A549 (cell line): Measurements from ENCODE around the gene CHCHD2. TPM values are rescaled to one million over a fixed set of nuclear protein-coding genes. Genes with fewer than 3 reads are reported as not detected.
A peak's percentile ranks its signal among the peaks of the same experiment; 100 is the strongest.
"Not testable (repeated sequence)": the region's sequence is repeated elsewhere in the genome, so short reads cannot be mapped to it uniquely, and the experiment has no call there.

Experiments
- ATAC-seq, 2 experiments: fragments of 200-7000 bp in 1 of 2; fragments of >200 bp in 1 of 2; cut with Nextera tagmentation in 1 of 2; cut with Tn5 transposase in 1 of 2; 3 replicates each; pipeline versions ENCODE4 v1.8.0 to v1.9.1; 2018 to 2020; ENCODE audit warnings: mild to moderate bottlenecking in 1 of 2, moderate library complexity in 1 of 2
- CTCF ChIA-PET: fragments of 300-600 bp; sonication (Branson Sonifier 250); formaldehyde crosslinking; extraction: SDS; loops from one replicate; lab custom pipeline; 2021; ENCODE audit warnings: antibody characterized with exemption, inconsistent platforms; lab: Yijun Ruan, JAX
- POLR2A ChIA-PET: fragments of 350-600 bp; formaldehyde crosslinking; extraction: SDS; loops from one replicate; lab custom pipeline; 2021; ENCODE audit warnings: antibody characterized with exemption, inconsistent platforms; lab: Yijun Ruan, JAX
- DNase-seq, 2 experiments: peaks; one replicate each; pipeline versions ENCODE4 v3.0.0 to v3.0.0-alpha.2; 2011 to 2016; ENCODE audit warnings: low read depth in 1 of 2, low spot score in 1 of 2
- FAIRE-seq: peaks from 2 replicates; lab custom pipeline; 2011; peaks lifted over from hg19 to GRCh38; lab: Jason Lieb, UNC
- H3K27ac ChIP-seq, 2 experiments: fragments of >200 bp; sonication (Bioruptor Twin); formaldehyde crosslinking; 3 replicates each; pipeline ENCODE4 v1.5.1; 2016 to 2017
- H3K4me1 ChIP-seq: fragments of >200 bp; sonication (Bioruptor Twin); formaldehyde crosslinking; 3 replicates; pipeline ENCODE4 v1.6.1; 2016
- H3K4me2 ChIP-seq: fragments of >200 bp; sonication (Bioruptor Twin); formaldehyde crosslinking; 3 replicates; pipeline ENCODE4 v1.6.1; 2016
- H3K4me3 ChIP-seq: fragments of >200 bp; sonication (Bioruptor Twin); formaldehyde crosslinking; 3 replicates; pipeline ENCODE4 v1.5.1; 2016
- H3K9me3 ChIP-seq: fragments of >200 bp; sonication (Bioruptor Twin); formaldehyde crosslinking; 3 replicates; pipeline ENCODE4 v1.6.1; 2016
- CBX2 ChIP-seq: fragments of 200-600 bp; sonication (generic); IDR thresholded peaks from 2 replicates; pipeline ENCODE4 v1.6.1; 2016; ENCODE audit warnings: low read depth, mild to moderate bottlenecking, borderline replicate concordance
- CBX8 ChIP-seq: fragments of 200-600 bp; sonication (generic); IDR thresholded peaks from 2 replicates; pipeline ENCODE4 v1.6.1; 2016
- CHD4 ChIP-seq: fragments of 200-600 bp; sonication (generic); IDR thresholded peaks from 2 replicates; pipeline ENCODE4 v1.6.1; 2016; ENCODE audit warnings: antibody characterized with exemption, mild to moderate bottlenecking, borderline replicate concordance
- EHF ChIP-seq: fragments of 250-450 bp; sonication (Bioruptor Pico); IDR thresholded peaks from 2 replicates; pipeline ENCODE4 v1.5.0; 2020; ENCODE audit warnings: mild to moderate bottlenecking
- FOSL2 ChIP-seq, 2 experiments: fragments of 450-650 bp in 1 of 2; fragments of >200 bp in 1 of 2; sonication (Bioruptor Twin) in 1 of 2; formaldehyde crosslinking; IDR thresholded peaks; 2 replicates each; pipeline versions ENCODE4 v1.5.0 to v1.6.1; 2016 to 2020; ENCODE audit warnings: mild to moderate bottlenecking in 1 of 2, moderate library complexity in 1 of 2
- GATA3 ChIP-seq: IDR thresholded peaks from 2 replicates; pipeline ENCODE4 v1.6.1; 2012; ENCODE audit warnings: borderline replicate concordance
- HDAC2 ChIP-seq: fragments of 200-600 bp; sonication (generic); IDR thresholded peaks from 2 replicates; pipeline ENCODE4 v1.6.1; 2016
- HEYL ChIP-seq: fragments of 250-450 bp; sonication (Bioruptor Pico); IDR thresholded peaks from 2 replicates; pipeline ENCODE4 v1.8.0; 2021; ENCODE audit warnings: mild to moderate bottlenecking, moderate library complexity
- HOXA7 ChIP-seq: fragments of 250-450 bp; sonication (Bioruptor Pico); IDR thresholded peaks from 2 replicates; pipeline ENCODE4 v1.5.0; 2020; ENCODE audit warnings: mild to moderate bottlenecking, moderate library complexity
- KDM5A ChIP-seq: fragments of 200-600 bp; sonication (generic); IDR thresholded peaks from 2 replicates; pipeline ENCODE4 v1.6.1; 2016; ENCODE audit warnings: antibody characterized with exemption, mild to moderate bottlenecking
- MYC ChIP-seq: IDR thresholded peaks from 2 replicates; pipeline ENCODE4 v1.6.1; 2012; ENCODE audit warnings: mild to moderate bottlenecking, inconsistent platforms, low read length, improper control_type of control experiment, borderline replicate concordance
- NFE2L2 ChIP-seq: fragments of 150-350 bp; conservative IDR thresholded peaks from 2 replicates; pipeline ENCODE4 v1.6.1; 2014; ENCODE audit warnings: low read length
- NR3C1 ChIP-seq: fragments of >200 bp; sonication (Bioruptor Twin); formaldehyde crosslinking; IDR thresholded peaks from 3 replicates; pipeline ENCODE4 v1.6.1; 2017
- POLR2A ChIP-seq: IDR thresholded peaks from 2 replicates; pipeline ENCODE4 v1.6.1; 2012; ENCODE audit warnings: mild to moderate bottlenecking, low read length
- RAD21 ChIP-seq, 2 experiments: fragments of >200 bp in 1 of 2; sonication (Bioruptor Twin) in 1 of 2; formaldehyde crosslinking in 1 of 2; IDR thresholded peaks in 1 of 2; conservative IDR thresholded peaks in 1 of 2; 2 replicates in 1 of 2; 3 replicates in 1 of 2; pipeline ENCODE4 v1.6.1; 2012 to 2018; ENCODE audit warnings: inconsistent platforms in 1 of 2
- RNF2 ChIP-seq: fragments of 200-600 bp; sonication (generic); IDR thresholded peaks from 2 replicates; pipeline ENCODE4 v1.6.1; 2016; ENCODE audit warnings: low read depth, mild to moderate bottlenecking, antibody characterized with exemption, moderate library complexity, borderline replicate concordance
- SMC3 ChIP-seq: fragments of >200 bp; sonication (Bioruptor Twin); formaldehyde crosslinking; IDR thresholded peaks from 3 replicates; pipeline ENCODE4 v1.6.1; 2018; ENCODE audit warnings: inconsistent platforms
- ZC3H11A ChIP-seq: fragments of 450-650 bp; IDR thresholded peaks from 2 replicates; pipeline ENCODE4 v1.6.1; 2014; ENCODE audit warnings: antibody characterized with exemption, mild to moderate bottlenecking
- WGBS: methylation state at CpG from one replicate; pipeline ENCODE4 v1.1.6; 2017; ENCODE audit errors: missing lambda C conversion rate; 5-methylcytosine and 5-hydroxymethylcytosine counted together
- polyA plus RNA-seq, 4 experiments: library from polyadenylated mRNA; depleted of rRNA in 3 of 4; stranded (reverse); fragments of >200 nt; fragmentation: RNase III in 1 of 4; extraction: RNeasy Plus Mini Kit Qiagen cat#74134 plus additional on column Dnase treatment in 1 of 4; gene quantifications; 2 replicates in 3 of 4; 3 replicates in 1 of 4; pipeline ENCODE4 v1.2.3, GENCODE V29; 2011 to 2017
- TF ChIP-seq, protein P1 (sequence below): IDR thresholded peaks from 2 replicates; pipeline ENCODE4 v1.6.1; 2012
- TF ChIP-seq, protein P2 (sequence below): fragments of 200-600 bp; sonication (generic); IDR thresholded peaks from 2 replicates; pipeline ENCODE4 v1.6.1; 2016; ENCODE audit warnings: antibody characterized with exemption, mild to moderate bottlenecking, moderate library complexity
- TF ChIP-seq, protein P3 (sequence below): fragments of 250-450 bp; sonication (Bioruptor Pico); IDR thresholded peaks from 2 replicates; pipeline ENCODE4 v1.5.0; 2020; ENCODE audit warnings: low read depth, mild to moderate bottlenecking, moderate library complexity
- TF ChIP-seq, protein P4 (sequence below): fragments of >200 bp; sonication (Bioruptor Twin); formaldehyde crosslinking; IDR thresholded peaks from 3 replicates; pipeline ENCODE4 v1.5.1; 2016

Gene CHCHD2
- polyA plus RNA-seq, 2 of the 4 experiments (the other 2 are of a cell fraction): 495 to 615 TPM

DNA sequence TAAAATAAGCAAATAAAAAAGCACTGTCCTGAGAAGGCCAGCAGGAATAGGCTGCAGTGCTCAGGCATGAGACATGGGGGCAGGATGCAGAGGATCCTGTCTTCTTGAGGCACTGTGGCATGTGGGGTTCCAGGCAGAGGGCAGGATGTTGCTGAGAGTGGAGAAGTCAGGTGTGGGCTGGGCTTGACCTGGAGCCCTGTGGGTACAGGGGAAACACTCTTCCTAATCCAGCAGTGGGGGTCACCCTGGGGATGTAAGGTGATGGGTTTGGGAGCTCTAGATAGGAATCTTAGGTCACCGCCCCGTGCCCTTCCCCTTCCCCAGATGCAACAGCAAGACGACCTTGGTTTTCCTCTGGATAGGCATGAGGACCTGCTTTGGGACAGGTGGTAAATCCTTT lies 28.6 kb downstream of the CHCHD2 start:
- H3K4me1 ChIP-seq: peaks cover 7% of the 10 kb centered on the region; the same call in 1 of the 3 replicates
- TF ChIP-seq EHF (CRISPR knock-in tag) (no peak), MYC (no peak), HDAC2 (no peak), HEYL (CRISPR knock-in tag) (no peak), KDM5A (no peak), POLR2A (no peak), NFE2L2 (no peak), CBX2 (no peak), CBX8 (no peak), FOSL2 (IDR thresholded peaks at IDR 0.05) (no peak), FOSL2 (CRISPR knock-in tag; IDR thresholded peaks at IDR 0.05) (no peak), RNF2 (no peak), HOXA7 (CRISPR knock-in tag) (no peak), GATA3 (no peak)
- TF ChIP-seq, protein P1, sequence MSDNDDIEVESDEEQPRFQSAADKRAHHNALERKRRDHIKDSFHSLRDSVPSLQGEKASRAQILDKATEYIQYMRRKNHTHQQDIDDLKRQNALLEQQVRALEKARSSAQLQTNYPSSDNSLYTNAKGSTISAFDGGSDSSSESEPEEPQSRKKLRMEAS: no peak
- TF ChIP-seq, protein P2, sequence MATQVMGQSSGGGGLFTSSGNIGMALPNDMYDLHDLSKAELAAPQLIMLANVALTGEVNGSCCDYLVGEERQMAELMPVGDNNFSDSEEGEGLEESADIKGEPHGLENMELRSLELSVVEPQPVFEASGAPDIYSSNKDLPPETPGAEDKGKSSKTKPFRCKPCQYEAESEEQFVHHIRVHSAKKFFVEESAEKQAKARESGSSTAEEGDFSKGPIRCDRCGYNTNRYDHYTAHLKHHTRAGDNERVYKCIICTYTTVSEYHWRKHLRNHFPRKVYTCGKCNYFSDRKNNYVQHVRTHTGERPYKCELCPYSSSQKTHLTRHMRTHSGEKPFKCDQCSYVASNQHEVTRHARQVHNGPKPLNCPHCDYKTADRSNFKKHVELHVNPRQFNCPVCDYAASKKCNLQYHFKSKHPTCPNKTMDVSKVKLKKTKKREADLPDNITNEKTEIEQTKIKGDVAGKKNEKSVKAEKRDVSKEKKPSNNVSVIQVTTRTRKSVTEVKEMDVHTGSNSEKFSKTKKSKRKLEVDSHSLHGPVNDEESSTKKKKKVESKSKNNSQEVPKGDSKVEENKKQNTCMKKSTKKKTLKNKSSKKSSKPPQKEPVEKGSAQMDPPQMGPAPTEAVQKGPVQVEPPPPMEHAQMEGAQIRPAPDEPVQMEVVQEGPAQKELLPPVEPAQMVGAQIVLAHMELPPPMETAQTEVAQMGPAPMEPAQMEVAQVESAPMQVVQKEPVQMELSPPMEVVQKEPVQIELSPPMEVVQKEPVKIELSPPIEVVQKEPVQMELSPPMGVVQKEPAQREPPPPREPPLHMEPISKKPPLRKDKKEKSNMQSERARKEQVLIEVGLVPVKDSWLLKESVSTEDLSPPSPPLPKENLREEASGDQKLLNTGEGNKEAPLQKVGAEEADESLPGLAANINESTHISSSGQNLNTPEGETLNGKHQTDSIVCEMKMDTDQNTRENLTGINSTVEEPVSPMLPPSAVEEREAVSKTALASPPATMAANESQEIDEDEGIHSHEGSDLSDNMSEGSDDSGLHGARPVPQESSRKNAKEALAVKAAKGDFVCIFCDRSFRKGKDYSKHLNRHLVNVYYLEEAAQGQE: no peak
- FAIRE-seq (no peak), ATAC-seq (no peak), DNase-seq (no peak)
- ChIA-PET CTCF (interaction anchor here (0.6 to 3.3 kb wide), 6 partner anchors 11 to 437 kb away, joined by 3 to 13 read pairs (median 4); partner anchors contain the start of gene PHKG1), POLR2A (no interaction called here)
- H3K27ac ChIP-seq: no peak overlapping the region
- 90% methylated on average over 3 of the region's 3 CpGs for WGBS
- H3K4me2 ChIP-seq: no peak overlapping the region
- H3K4me3 ChIP-seq: no peak overlapping the region
- no peaks in the 10 kb centered on the region for H3K9me3 ChIP-seq

DNA sequence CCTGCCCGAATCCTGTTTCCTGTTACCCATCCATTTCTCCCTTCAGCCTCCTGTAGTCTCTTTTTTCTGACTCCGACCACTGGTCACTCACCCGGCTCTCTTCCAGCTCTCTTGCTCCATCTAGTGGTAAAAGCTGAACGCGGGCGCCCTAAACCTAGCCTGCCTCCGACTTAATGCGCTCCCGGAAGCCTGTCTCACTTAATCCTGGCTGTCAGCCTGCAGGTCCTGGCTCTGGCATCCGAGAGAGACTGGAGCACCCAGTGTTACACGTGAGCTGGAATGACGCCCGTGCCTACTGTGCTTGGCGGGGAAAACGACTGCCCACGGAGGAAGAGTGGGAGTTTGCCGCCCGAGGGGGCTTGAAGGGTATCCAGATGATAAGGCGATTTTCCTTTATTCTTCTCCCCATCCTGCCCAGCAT lies 31.9 kb downstream of the CHCHD2 start:
- CTCF ChIA-PET: interaction anchor here (0.5 to 3.9 kb wide), 38 partner anchors 8 to 791 kb away, joined by 3 to 37 read pairs (median 4); partner anchors contain the start of genes CCT6A, PHKG1, PSPH and SUMF2
- FAIRE-seq (no peak), DNase-seq (peak; percentile 54 to 82), ATAC-seq (peak; percentile 98)
- TF ChIP-seq SMC3 (peak; percentile 73), RAD21 (conservative IDR thresholded peaks at IDR 0.05 in 1 of 2, IDR thresholded peaks at IDR 0.05 in 1 of 2) (peak; percentile 89 to 92), ZC3H11A (no peak), CHD4 (no peak), GATA3 (no peak), NR3C1 (no peak)
- TF ChIP-seq, protein P3, sequence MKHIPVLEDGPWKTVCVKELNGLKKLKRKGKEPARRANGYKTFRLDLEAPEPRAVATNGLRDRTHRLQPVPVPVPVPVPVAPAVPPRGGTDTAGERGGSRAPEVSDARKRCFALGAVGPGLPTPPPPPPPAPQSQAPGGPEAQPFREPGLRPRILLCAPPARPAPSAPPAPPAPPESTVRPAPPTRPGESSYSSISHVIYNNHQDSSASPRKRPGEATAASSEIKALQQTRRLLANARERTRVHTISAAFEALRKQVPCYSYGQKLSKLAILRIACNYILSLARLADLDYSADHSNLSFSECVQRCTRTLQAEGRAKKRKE: no peak
- TF ChIP-seq, protein P4, sequence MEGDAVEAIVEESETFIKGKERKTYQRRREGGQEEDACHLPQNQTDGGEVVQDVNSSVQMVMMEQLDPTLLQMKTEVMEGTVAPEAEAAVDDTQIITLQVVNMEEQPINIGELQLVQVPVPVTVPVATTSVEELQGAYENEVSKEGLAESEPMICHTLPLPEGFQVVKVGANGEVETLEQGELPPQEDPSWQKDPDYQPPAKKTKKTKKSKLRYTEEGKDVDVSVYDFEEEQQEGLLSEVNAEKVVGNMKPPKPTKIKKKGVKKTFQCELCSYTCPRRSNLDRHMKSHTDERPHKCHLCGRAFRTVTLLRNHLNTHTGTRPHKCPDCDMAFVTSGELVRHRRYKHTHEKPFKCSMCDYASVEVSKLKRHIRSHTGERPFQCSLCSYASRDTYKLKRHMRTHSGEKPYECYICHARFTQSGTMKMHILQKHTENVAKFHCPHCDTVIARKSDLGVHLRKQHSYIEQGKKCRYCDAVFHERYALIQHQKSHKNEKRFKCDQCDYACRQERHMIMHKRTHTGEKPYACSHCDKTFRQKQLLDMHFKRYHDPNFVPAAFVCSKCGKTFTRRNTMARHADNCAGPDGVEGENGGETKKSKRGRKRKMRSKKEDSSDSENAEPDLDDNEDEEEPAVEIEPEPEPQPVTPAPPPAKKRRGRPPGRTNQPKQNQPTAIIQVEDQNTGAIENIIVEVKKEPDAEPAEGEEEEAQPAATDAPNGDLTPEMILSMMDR: peak; percentile 78
- H3K4me3 ChIP-seq: no peak overlapping the region
- 21% methylated on average over 16 of the region's 19 CpGs for WGBS
- POLR2A ChIA-PET: interaction anchor here (0.7 to 2.9 kb wide), 3 partner anchors 11 to 37 kb away, joined by 3 to 14 read pairs (median 3); partner anchors contain the start of genes CCT6A and PSPH
- H3K27ac ChIP-seq: peak overlapping the region in 1 of 2 experiments; percentile 40; a peak in 1 of 6 replicates
- H3K4me1 ChIP-seq: 0 out of 3 replicates have a peak, but pooled peaks cover 3% of the 10 kb centered on the region
- H3K4me2 ChIP-seq: no peak overlapping the region
- H3K9me3 ChIP-seq: no peaks in the 10 kb centered on the region

DNA sequence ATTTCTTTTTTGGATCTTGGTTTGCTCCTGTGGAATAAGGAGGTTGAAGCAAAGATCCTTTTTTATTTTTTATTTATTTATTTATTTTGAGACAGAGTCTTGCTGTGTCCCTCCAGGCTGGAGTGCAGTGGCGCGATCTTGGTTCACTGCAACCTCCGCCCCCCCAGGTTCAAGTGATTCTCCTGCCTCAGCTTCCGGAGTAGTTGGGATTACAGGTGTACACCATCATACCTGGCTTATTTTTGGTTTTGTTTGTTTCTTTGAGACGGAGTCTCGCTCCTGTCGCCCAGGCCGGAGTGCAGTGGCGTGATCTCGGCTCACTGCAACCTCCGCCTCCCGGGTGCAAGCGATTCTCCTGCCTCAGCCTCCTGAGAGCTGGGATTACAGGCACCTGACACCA lies 39.9 kb downstream of the CHCHD2 start:
- H3K4me1 ChIP-seq: peaks cover 30% of the 10 kb centered on the region
- ATAC-seq, H3K4me3 ChIP-seq, H3K4me2 ChIP-seq, DNase-seq, H3K27ac ChIP-seq, FAIRE-seq, H3K9me3 ChIP-seq: not testable (repeated sequence)
- POLR2A ChIA-PET: interaction anchor here (6.1 kb wide), 1 partner anchor 15 kb away, joined by 114 read pairs; the partner anchor contains the start of genes CCT6A and PSPH
- CTCF ChIA-PET: interaction anchor here (2.2 kb wide), 1 partner anchor 8 kb away, joined by 15 read pairs; no protein-coding TSS in a partner anchor
- 98% methylated on average over 13 of the region's 13 CpGs for WGBS
